Measurements from ENCODE around the gene ROR1. TPM values are rescaled to one million over a fixed set of nuclear protein-coding genes. Genes with fewer than 3 reads are reported as not detected.

Gene ROR1
- total RNA-seq, 1 experiment from 2014 or later: 37.2 TPM

DNA sequence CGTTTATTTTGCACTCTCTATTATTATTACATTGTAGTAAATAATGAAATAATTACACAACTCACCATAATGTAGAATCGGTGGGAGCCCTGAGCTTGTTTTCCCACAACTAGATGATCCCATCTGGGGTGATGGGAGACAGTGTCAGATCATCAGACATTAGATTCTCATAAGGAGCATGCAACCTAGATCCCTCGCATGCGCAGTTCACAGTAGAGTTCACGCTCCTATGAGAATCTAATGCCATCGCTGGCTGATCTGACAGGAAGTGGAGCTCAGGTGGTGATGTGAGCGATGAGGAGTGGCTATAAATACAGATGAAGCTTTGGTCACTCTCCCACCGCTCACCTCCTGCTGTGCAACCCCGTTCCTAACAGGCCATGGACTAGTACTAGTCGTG, 112.1 kb downstream of the ROR1 start:
- Mint-ChIP-seq H3K27me3 (ENCODE audit: insufficient read depth, unreplicated experiment) (no peaks in the 10 kb centered on the region), H3K9me3 (ENCODE audit: unreplicated experiment) (no peaks in the 10 kb centered on the region), H3K4me3 (ENCODE audit: unreplicated experiment) (no peak overlapping the region), H3K4me1 (ENCODE audit: low read depth, unreplicated experiment) (peaks cover 23% of the 10 kb centered on the region), H3K27ac (ENCODE audit: unreplicated experiment) (no peak overlapping the region), H3K36me3 (ENCODE audit: insufficient read depth, unreplicated experiment) (peaks cover 6% of the 10 kb centered on the region)
- Histone ChIP-seq H3K9me3 (no peaks in the 10 kb centered on the region), H3K36me3 (ENCODE audit: control insufficient read depth, insufficient read depth, low read length) (no peaks in the 10 kb centered on the region), H3K27me3 (replicated peaks; ENCODE audit: control insufficient read depth, insufficient read depth, low read length) (no peaks in the 10 kb centered on the region), H3K4me3 (ENCODE audit: low read depth, low read length) (no peak overlapping the region), H3K4me1 (peaks cover 10% of the 10 kb centered on the region; the same call in 1 of the 2 replicates)
- TF ChIP-seq CTCF (IDR thresholded peaks at IDR 0.05; ENCODE audit: insufficient read depth in 1 of 2, low read depth in 1 of 2, low read length in 1 of 2, severe bottlenecking in 1 of 2, unreplicated experiment in 1 of 2): no peak
- ChIA-PET CTCF (no interaction called here), POLR2A (no interaction called here)
- intact Hi-C loops (cut with micrococcal nuclease; ENCODE audit: unreplicated experiment): no loop called here
- BruUV-seq (replicated peaks): no TSS peak
- DNase-seq: no peak

GRCh38 chr1:63886340-63886739, 112.5 kb downstream of the ROR1 start:
- H3K36me3 ChIP-seq (ENCODE audit: control insufficient read depth, insufficient read depth, low read length): no peaks in the 10 kb centered on the region

GRCh38 chr1:63887809-63888208, 114.0 kb downstream of the ROR1 start:
- peaks cover 4% of the 10 kb centered on the region; the same call in 1 of the 2 replicates for H3K4me1 ChIP-seq
- no peak for DNase-seq
- H3K4me3 Mint-ChIP-seq (ENCODE audit: unreplicated experiment): no peak overlapping the region
- ChIA-PET CTCF (interaction anchor here (0.6 kb wide), 1 partner anchor 196 kb away, joined by 4 read pairs; no protein-coding TSS in a partner anchor), POLR2A (no interaction called here)
- H3K9me3 ChIP-seq: no peaks in the 10 kb centered on the region
- no peaks in the 10 kb centered on the region for H3K9me3 Mint-ChIP-seq (ENCODE audit: unreplicated experiment)
- H3K27me3 Mint-ChIP-seq (ENCODE audit: insufficient read depth, unreplicated experiment): no peaks in the 10 kb centered on the region
- TF ChIP-seq CTCF (IDR thresholded peaks at IDR 0.05; ENCODE audit: insufficient read depth in 1 of 2, low read depth in 1 of 2, low read length in 1 of 2, severe bottlenecking in 1 of 2, unreplicated experiment in 1 of 2): no peak
- H3K27me3 ChIP-seq (replicated peaks; ENCODE audit: control insufficient read depth, insufficient read depth, low read length): no peaks in the 10 kb centered on the region
- peaks cover 6% of the 10 kb centered on the region for H3K36me3 Mint-ChIP-seq (ENCODE audit: insufficient read depth, unreplicated experiment)
- H3K4me1 Mint-ChIP-seq (ENCODE audit: low read depth, unreplicated experiment): peaks cover 11% of the 10 kb centered on the region
- H3K4me3 ChIP-seq (ENCODE audit: low read depth, low read length): no peak overlapping the region
- no TSS peak for BruUV-seq (replicated peaks)
- no peak overlapping the region for H3K27ac Mint-ChIP-seq (ENCODE audit: unreplicated experiment)
- H3K36me3 ChIP-seq (ENCODE audit: control insufficient read depth, insufficient read depth, low read length): no peaks in the 10 kb centered on the region
- intact Hi-C loops (cut with micrococcal nuclease; ENCODE audit: unreplicated experiment): no loop called here

More at GRCh38 chr1:63886340-63886739, 112.5 kb downstream of the ROR1 start:
- H3K27me3 ChIP-seq (replicated peaks; ENCODE audit: control insufficient read depth, insufficient read depth, low read length): no peaks in the 10 kb centered on the region
- H3K9me3 Mint-ChIP-seq (ENCODE audit: unreplicated experiment): no peaks in the 10 kb centered on the region
- H3K36me3 Mint-ChIP-seq (ENCODE audit: insufficient read depth, unreplicated experiment): peaks cover 6% of the 10 kb centered on the region
- no peak overlapping the region for H3K4me3 ChIP-seq (ENCODE audit: low read depth, low read length)
- H3K4me1 Mint-ChIP-seq (ENCODE audit: low read depth, unreplicated experiment): peaks cover 23% of the 10 kb centered on the region
- no TSS peak for BruUV-seq (replicated peaks)
- ChIA-PET POLR2A (no interaction called here), CTCF (no interaction called here)
- H3K9me3 ChIP-seq: no peaks in the 10 kb centered on the region
- intact Hi-C loops (cut with micrococcal nuclease; ENCODE audit: unreplicated experiment): no loop called here
- TF ChIP-seq CTCF (IDR thresholded peaks at IDR 0.05; ENCODE audit: insufficient read depth in 1 of 2, low read depth in 1 of 2, low read length in 1 of 2, severe bottlenecking in 1 of 2, unreplicated experiment in 1 of 2): no peak
- H3K27ac Mint-ChIP-seq (ENCODE audit: unreplicated experiment): no peak overlapping the region
- peaks cover 10% of the 10 kb centered on the region; the same call in 1 of the 2 replicates for H3K4me1 ChIP-seq
- H3K4me3 Mint-ChIP-seq (ENCODE audit: unreplicated experiment): no peak overlapping the region
- no peak for DNase-seq
- no peaks in the 10 kb centered on the region for H3K27me3 Mint-ChIP-seq (ENCODE audit: insufficient read depth, unreplicated experiment)

Measured in Caco-2 (cell line).